H1 (cell line): ENCODE results near the gene CEP57. TPM values are rescaled to one million over a fixed set of nuclear protein-coding genes. Genes with fewer than 3 reads are reported as not detected.

Experiments used
- POLR2A ChIP-seq, 2 experiments: IDR thresholded peaks; 1 replicate in 1 of 2; 2 replicates in 1 of 2; pipeline ENCODE4 v1.6.1; 2011; ENCODE audit warnings: low read depth in 2 of 2, low read length in 2 of 2, mild to moderate bottlenecking in 2 of 2; ENCODE audit errors: control extremely low read depth in 1 of 2
- RBBP5 ChIP-seq: IDR thresholded peaks from 2 replicates; pipeline ENCODE4 v1.7.1; 2012; ENCODE audit warnings: low read depth, mild to moderate bottlenecking, inconsistent platforms, low read length, moderate library complexity, borderline replicate concordance
- polyA plus RNA-seq, 7 experiments: library from polyadenylated mRNA; depleted of rRNA in 3 of 7; stranded (reverse) in 5 of 7; unstranded in 2 of 7; fragments of >200 nt in 5 of 7; fragments of 200-250 nt in 2 of 7; gene quantifications; 1 replicate in 5 of 7; 2 replicates in 1 of 7; 4 replicates in 1 of 7; pipeline versions ENCODE4 v1.2.1 to v1.2.3, GENCODE V29; 2011 to 2013; ENCODE audit warnings: missing spikeins in 2 of 7, mixed read lengths in 2 of 7
- total RNA-seq: library from RNA; stranded (reverse); fragmentation: NEBNext Ultra II Directional; extraction: Animal tissue kit (Norgen Biotek cat#: 25700); gene quantifications from 2 replicates; pipeline ENCODE4 v1.2.1, GENCODE V29; 2021

The CEP57 gene
- total and polyA plus RNA-seq, 2 of the 8 experiments (the other 6 are each of a cell fraction or from before 2014, with no cell fraction given) = 26.3 to 72.7 TPM

DNA sequence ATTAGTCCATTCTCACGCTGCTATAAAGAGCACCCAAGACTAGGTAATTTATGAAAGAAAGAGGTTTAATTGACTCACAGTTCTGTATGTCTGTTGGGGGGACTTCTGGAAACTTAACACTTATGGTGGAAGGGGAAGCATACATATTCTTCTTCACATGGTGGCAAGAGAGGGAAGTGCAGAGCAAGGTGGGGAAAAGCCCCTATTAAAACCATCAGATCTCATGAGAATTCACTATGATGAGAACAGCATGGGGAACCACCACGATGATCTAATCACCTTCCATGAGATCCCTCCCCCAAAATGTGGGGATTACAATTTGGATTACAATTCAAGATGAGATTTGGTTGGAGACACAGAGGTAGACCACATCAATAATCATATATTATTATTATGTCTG is 25.7 kb downstream of the CEP57 start (continued):
- TF ChIP-seq RBBP5 (no peak), POLR2A (IDR thresholded peaks at IDR 0.05; ENCODE audit: control extremely low read depth in 1 of 2, low read depth in 2 of 2, low read length in 2 of 2) (no peak)
